Measurements from ENCODE around the gene SLFNL1.

Gene SLFNL1

GRCh38 chr1:41009466-41009865 lies 12.1 kb downstream of the SLFNL1 start:
- no peaks in the 10 kb centered on the region for H3K9me2 ChIP-seq (ENCODE audit: low read depth, low read length)
- TF ChIP-seq EZH2 (IDR thresholded peaks at IDR 0.05; ENCODE audit: borderline replicate concordance, low read length) (no peak), CTCF (IDR thresholded peaks at IDR 0.05; ENCODE audit: low read length) (no peak)
- no peak overlapping the region for H3K4me2 ChIP-seq (ENCODE audit: low read length)
- H4K20me1 ChIP-seq (ENCODE audit: insufficient read depth, low read length) = no peaks in the 10 kb centered on the region
- H3K9me3 ChIP-seq (ENCODE audit: low read length) = no peaks in the 10 kb centered on the region
- H3F3A ChIP-seq (ENCODE audit: insufficient read depth, low read length) = no peaks in the 10 kb centered on the region
- H3K9ac ChIP-seq (ENCODE audit: low read length) = no peak overlapping the region
- H3K27me3 ChIP-seq (ENCODE audit: insufficient read depth, low read length) = no peaks in the 10 kb centered on the region
- no peak overlapping the region for H3K4me3 ChIP-seq (ENCODE audit: low read depth, low read length, poor library complexity, severe bottlenecking)
- peaks cover 98% of the 10 kb centered on the region for H3K36me3 ChIP-seq (ENCODE audit: insufficient read depth, low read length)
- H3K27ac ChIP-seq (ENCODE audit: low read depth, low read length, poor library complexity, severe bottlenecking) = no peak overlapping the region
- no peak overlapping the region for H2AFZ ChIP-seq (ENCODE audit: low read length)
- no peaks in the 10 kb centered on the region for H3K79me2 ChIP-seq (ENCODE audit: insufficient read depth, low read length)
- H3K4me1 ChIP-seq (ENCODE audit: insufficient read depth, low read length, severe bottlenecking) = no peaks in the 10 kb centered on the region

- no peak overlapping the region for H2AFZ ChIP-seq (ENCODE audit: low read length)
- H4K20me1 ChIP-seq (ENCODE audit: insufficient read depth, low read length) = no peaks in the 10 kb centered on the region
- no peak for TF ChIP-seq CTCF (IDR thresholded peaks at IDR 0.05; ENCODE audit: low read length)
- no peak for TF ChIP-seq EZH2 (IDR thresholded peaks at IDR 0.05; ENCODE audit: borderline replicate concordance, low read length)
- H3F3A ChIP-seq (ENCODE audit: insufficient read depth, low read length) = 0 out of 2 replicates have a peak, but pooled peaks cover 6% of the 10 kb centered on the region
- H3K9me2 ChIP-seq (ENCODE audit: low read depth, low read length) = no peaks in the 10 kb centered on the region
- no peak overlapping the region for H3K4me2 ChIP-seq (ENCODE audit: low read length)
- H3K27ac ChIP-seq (ENCODE audit: low read depth, low read length, poor library complexity, severe bottlenecking) = no peak overlapping the region
- peaks cover 98% of the 10 kb centered on the region for H3K36me3 ChIP-seq (ENCODE audit: insufficient read depth, low read length)
- H3K27me3 ChIP-seq (ENCODE audit: insufficient read depth, low read length) = no peaks in the 10 kb centered on the region
- no peaks in the 10 kb centered on the region for H3K9me3 ChIP-seq (ENCODE audit: low read length)
- no peak overlapping the region for H3K9ac ChIP-seq (ENCODE audit: low read length)
- no peaks in the 10 kb centered on the region for H3K79me2 ChIP-seq (ENCODE audit: insufficient read depth, low read length)
- H3K4me3 ChIP-seq (ENCODE audit: low read depth, low read length, poor library complexity, severe bottlenecking) = no peak overlapping the region
- H3K4me1 ChIP-seq (ENCODE audit: insufficient read depth, low read length, severe bottlenecking) = peaks cover 18% of the 10 kb centered on the region
These were observed 14.3 kb downstream of the SLFNL1 start for GRCh38 chr1:41006942-41007865.

GRCh38 chr1:41005876-41006275 lies 15.6 kb downstream of the SLFNL1 start:
- Histone ChIP-seq H3K36me3 (ENCODE audit: insufficient read depth, low read length) (peaks cover 97% of the 10 kb centered on the region), H3K4me3 (ENCODE audit: low read depth, low read length, poor library complexity, severe bottlenecking) (no peak overlapping the region), H3K9me3 (ENCODE audit: low read length) (no peaks in the 10 kb centered on the region), H3K4me1 (ENCODE audit: insufficient read depth, low read length, severe bottlenecking) (peaks cover 22% of the 10 kb centered on the region), H3K9me2 (ENCODE audit: low read depth, low read length) (no peaks in the 10 kb centered on the region), H3K79me2 (ENCODE audit: insufficient read depth, low read length) (no peaks in the 10 kb centered on the region), H3F3A (ENCODE audit: insufficient read depth, low read length) (0 out of 2 replicates have a peak, but pooled peaks cover 6% of the 10 kb centered on the region), H3K9ac (ENCODE audit: low read length) (no peak overlapping the region), H2AFZ (ENCODE audit: low read length) (no peak overlapping the region), H3K27me3 (ENCODE audit: insufficient read depth, low read length) (no peaks in the 10 kb centered on the region), H4K20me1 (ENCODE audit: insufficient read depth, low read length) (no peaks in the 10 kb centered on the region), H3K27ac (ENCODE audit: low read depth, low read length, poor library complexity, severe bottlenecking) (no peak overlapping the region), H3K4me2 (ENCODE audit: low read length) (no peak overlapping the region)
- no peak for TF ChIP-seq EZH2 (IDR thresholded peaks at IDR 0.05; ENCODE audit: borderline replicate concordance, low read length)
- no peak for TF ChIP-seq CTCF (IDR thresholded peaks at IDR 0.05; ENCODE audit: low read length)
